Lower lobe of right lung (tissue), 2 donors: ENCODE measurements around the gene HOXB1. TPM values are rescaled to one million over a fixed set of nuclear protein-coding genes. Genes with fewer than 3 reads are reported as not detected.
A peak's percentile ranks its signal among the peaks of the same experiment; 100 is the strongest.

Experiments used
- ATAC-seq, 2 donors: fragments of 200-7000 bp; cut with Tn5 transposase; one replicate each; pipeline ENCODE4 v1.9.1; 2020 to 2022; ENCODE audit warnings: mild to moderate bottlenecking in 2 of 2, moderate library complexity in 2 of 2
- DNase-seq: peaks from one replicate; pipeline ENCODE4 v3.0.0-alpha.2; 2020
- H3K27ac ChIP-seq: fragments of 200-600 bp; one replicate; pipeline ENCODE4 v1.8.0; 2022
- H3K27me3 ChIP-seq: fragments of 200-600 bp; one replicate; pipeline ENCODE4 v1.8.0; 2022; ENCODE audit warnings: low read depth
- H3K36me3 ChIP-seq: fragments of 200-600 bp; one replicate; pipeline ENCODE4 v1.8.0; 2022; ENCODE audit warnings: mild to moderate bottlenecking
- H3K4me1 ChIP-seq: fragments of 200-600 bp; one replicate; pipeline ENCODE4 v1.8.0; 2022
- H3K4me3 ChIP-seq: fragments of 200-600 bp; one replicate; pipeline ENCODE4 v1.8.0; 2022; ENCODE audit warnings: mild to moderate bottlenecking
- H3K9me3 ChIP-seq: fragments of 200-600 bp; one replicate; pipeline ENCODE4 v1.8.0; 2022
- intact Hi-C: fragments of 100-400 bp; cut with DNase I; formaldehyde crosslinking; loops from one replicate; pipeline ENCODE4 v1.11.0; 2022
- total RNA-seq: library from RNA; stranded (reverse); fragmentation: NEBNext Ultra II Directional; extraction: Animal tissue kit (Norgen Biotek cat#: 25700); gene quantifications from one replicate; pipeline ENCODE4 v1.2.1, GENCODE V29; 2021
- TF ChIP-seq, protein P1 (sequence below): fragments of 200-600 bp; IDR thresholded peaks from one replicate; pipeline ENCODE4 v1.8.0; 2022; ENCODE audit warnings: antibody characterized with exemption, mild to moderate bottlenecking
- donor health status: DM: no; HTN: yes; CAD: no; lungs with severe emphysema.

Gene HOXB1
- total RNA-seq, 1 donor from 2014 or later, result not detected

DNA sequence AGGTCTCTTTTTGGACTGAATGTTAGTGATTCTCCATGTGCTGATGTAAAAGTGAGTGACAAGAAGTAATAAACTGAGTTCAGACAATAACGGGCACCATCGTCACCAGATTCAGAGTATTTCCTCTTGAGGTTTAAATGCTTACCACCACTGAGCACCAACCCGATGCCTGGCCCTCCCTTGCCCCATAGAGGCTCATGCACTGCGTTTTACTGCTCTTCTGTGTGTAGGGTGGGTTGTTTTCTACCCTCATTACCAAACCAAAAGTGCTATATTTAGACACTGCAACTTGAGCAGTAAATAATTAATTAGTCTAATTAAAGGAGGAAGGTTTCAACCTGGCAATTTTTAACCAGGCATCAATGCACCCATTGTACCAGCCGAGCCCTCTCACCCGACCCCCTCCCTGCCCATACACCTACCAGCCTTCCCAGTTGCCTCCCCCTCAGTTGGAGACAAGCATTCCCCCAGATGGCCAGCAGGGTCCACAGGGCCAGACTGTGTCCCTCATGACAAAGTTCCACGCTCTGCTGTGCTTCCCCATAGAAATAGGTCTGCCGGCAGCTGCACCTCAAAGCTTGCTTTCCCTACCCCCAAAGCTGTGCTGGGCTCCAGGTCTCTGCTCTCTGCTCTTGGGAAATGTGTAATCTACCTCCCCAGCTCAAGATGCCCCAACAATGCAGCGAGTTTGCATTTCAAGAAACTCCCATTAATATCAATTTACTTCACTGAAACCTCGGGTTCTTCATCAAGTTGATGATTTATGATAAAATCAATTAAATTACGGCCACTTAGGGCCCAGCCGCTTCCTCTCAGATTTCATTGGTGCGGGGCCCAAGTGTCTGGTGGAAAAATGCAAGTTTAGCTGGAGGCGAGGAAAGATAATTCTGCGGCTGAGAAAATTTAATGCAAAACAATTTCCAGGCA lies 31.3 kb upstream of the HOXB1 start:
- intact Hi-C loops, result no loop called here
- ATAC-seq (no peak), DNase-seq (no peak)
- TF ChIP-seq, protein P1, sequence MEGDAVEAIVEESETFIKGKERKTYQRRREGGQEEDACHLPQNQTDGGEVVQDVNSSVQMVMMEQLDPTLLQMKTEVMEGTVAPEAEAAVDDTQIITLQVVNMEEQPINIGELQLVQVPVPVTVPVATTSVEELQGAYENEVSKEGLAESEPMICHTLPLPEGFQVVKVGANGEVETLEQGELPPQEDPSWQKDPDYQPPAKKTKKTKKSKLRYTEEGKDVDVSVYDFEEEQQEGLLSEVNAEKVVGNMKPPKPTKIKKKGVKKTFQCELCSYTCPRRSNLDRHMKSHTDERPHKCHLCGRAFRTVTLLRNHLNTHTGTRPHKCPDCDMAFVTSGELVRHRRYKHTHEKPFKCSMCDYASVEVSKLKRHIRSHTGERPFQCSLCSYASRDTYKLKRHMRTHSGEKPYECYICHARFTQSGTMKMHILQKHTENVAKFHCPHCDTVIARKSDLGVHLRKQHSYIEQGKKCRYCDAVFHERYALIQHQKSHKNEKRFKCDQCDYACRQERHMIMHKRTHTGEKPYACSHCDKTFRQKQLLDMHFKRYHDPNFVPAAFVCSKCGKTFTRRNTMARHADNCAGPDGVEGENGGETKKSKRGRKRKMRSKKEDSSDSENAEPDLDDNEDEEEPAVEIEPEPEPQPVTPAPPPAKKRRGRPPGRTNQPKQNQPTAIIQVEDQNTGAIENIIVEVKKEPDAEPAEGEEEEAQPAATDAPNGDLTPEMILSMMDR, result peak; percentile 7
- Histone ChIP-seq H3K27me3 (peaks cover 39% of the 10 kb centered on the region), H3K4me3 (no peak overlapping the region), H3K4me1 (peaks cover 43% of the 10 kb centered on the region), H3K9me3 (no peaks in the 10 kb centered on the region), H3K27ac (peak overlapping the region; percentile 11), H3K36me3 (no peaks in the 10 kb centered on the region)

DNA sequence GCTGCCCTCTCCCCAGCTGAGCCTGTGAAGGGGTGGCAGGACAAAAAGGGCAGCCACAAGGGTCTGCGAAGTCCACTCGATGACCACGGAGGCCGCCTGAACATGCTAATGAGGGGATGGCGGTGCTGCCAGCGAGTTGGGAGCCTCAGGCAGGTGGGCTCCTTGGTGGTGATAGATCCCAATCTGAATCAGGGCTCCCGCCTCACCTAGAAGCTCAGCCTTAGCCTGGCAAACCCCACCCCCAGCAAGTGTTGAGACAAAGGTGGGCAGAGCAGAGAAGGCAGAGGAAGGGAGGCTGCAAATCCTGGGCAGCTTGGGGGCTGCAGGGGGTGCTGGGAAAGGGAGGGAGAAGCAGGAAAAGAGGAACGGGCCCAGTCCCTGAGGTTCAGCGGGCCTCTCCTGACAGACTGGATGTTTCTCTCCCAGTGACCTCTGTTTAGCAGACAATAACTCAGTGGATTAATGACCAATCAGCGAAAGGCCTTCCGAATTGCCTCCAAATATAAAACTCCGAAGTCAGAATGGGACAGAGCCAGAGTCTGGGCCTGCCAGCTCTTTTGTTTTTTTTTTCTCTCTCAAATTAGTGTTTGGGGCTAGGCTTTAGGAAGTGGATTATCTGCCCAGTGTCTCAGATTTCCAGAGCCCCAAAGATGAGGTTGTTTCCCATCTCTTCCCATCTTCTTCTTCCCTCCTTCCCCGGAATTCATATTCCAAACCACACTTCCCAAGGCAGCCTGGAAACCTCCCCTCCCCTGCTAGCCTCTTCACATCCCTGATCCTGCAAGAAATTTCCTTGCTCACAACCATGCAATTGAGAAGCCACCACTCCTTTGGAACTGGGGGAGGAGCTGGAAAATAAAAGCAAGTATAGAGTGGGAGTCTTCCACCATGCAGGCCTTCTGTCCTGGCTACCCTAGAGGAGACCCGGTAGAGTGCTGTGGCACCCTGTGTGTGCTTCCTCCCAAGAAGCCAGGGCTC lies 29.3 kb upstream of the HOXB1 start:
- ATAC-seq, result no peak
- DNase-seq, result no peak
- H3K36me3 ChIP-seq, result no peaks in the 10 kb centered on the region
- no peaks in the 10 kb centered on the region for H3K9me3 ChIP-seq
- intact Hi-C loops, result no loop called here
- peak overlapping the region; percentile 4 for H3K4me3 ChIP-seq
- TF ChIP-seq, protein P1, result no peak
- peaks cover 33% of the 10 kb centered on the region for H3K27me3 ChIP-seq
- peak overlapping the region; percentile 68 for H3K27ac ChIP-seq
- H3K4me1 ChIP-seq, result peaks cover 25% of the 10 kb centered on the region

DNA sequence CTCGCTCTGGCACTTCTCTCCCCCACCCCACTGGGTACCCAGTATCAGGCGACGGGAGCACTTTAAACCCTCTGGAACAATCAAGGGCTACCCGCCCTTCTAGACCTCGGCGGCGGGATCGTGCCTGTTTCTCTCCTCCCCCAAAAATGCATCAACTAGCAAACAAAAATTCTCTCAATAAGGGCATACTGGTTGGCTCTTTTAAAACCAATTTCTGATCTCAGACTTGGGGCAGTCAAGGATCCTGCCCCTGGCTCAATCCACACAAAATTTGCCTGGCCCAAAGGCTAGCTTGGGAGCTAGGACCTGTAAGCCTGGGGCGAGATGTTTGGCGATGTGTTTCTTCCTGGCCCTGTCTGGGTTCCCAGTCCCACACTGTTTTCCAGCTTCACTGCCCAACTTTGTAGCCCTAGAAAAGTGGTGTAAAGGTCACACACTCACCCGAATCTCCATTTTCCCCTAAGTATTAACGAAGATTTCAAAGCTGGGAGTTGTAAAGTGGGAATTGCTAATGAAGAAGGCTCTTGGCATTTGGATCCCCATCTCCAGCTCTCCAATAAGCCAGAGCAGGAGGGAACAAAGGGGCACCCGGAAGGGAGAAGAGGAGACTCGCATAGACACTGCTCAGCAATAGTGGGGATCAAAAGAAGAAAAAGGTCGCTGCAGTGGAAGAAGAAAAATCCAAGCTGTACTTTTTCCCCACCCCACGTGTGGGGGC lies 28.5 kb upstream of the HOXB1 start:
- Histone ChIP-seq H3K36me3 (no peaks in the 10 kb centered on the region), H3K27ac (peak overlapping the region; percentile 68), H3K9me3 (no peaks in the 10 kb centered on the region), H3K4me1 (peaks cover 23% of the 10 kb centered on the region), H3K4me3 (peak overlapping the region; percentile 4), H3K27me3 (peaks cover 34% of the 10 kb centered on the region)
- DNase-seq (no peak), ATAC-seq (no peak)
- TF ChIP-seq, protein P1, result no peak
- intact Hi-C loops, result no loop called here

DNA sequence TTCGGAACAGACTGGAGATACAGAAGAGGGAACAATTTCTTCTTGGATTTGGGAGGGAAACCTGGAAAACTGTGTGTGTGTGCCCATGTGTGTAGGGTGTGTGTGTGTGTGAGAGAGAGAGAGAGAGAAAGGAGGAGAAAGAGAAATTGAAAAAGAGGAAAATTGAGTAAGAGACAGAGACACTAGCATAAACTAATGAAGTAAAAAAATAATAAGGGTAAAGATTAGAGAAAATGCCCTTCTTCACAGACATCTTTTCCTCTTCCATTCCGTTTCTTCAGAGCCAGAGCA lies 28.0 kb upstream of the HOXB1 start:
- Histone ChIP-seq H3K9me3 (no peaks in the 10 kb centered on the region), H3K27me3 (peaks cover 34% of the 10 kb centered on the region), H3K36me3 (no peaks in the 10 kb centered on the region), H3K27ac (peak overlapping the region; percentile 60), H3K4me3 (peak overlapping the region; percentile 36), H3K4me1 (peaks cover 23% of the 10 kb centered on the region)
- TF ChIP-seq, protein P1, result no peak
- no peak for DNase-seq
- ATAC-seq, result no peak
- intact Hi-C loops, result no loop called here
